ENCODE measurements around the gene CMAS.
"Not testable (repeated sequence)": the region's sequence is repeated elsewhere in the genome, so short reads cannot be mapped to it uniquely, and the experiment has no call there.

Gene CMAS

DNA sequence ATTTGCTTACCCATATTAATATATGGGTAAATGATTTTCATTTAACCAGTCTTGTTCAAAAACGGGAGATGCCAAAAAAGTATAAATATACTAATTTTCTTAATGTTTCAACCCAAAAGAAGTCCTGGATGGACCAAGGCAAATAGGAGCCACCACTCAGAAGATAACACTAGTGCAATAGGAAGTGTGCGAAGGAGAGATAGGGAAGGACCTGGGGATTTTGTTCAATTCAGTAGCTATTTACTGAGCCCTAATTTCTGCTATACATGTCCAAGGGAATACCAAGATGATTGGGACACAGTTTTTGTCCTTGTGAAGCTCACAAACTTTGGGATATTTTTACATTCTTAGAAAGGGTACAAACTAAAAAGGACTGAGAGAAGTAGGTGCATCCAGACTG is 1.5 kb downstream of the CMAS start:
- Histone ChIP-seq H3K4me3 (ENCODE audit: low read depth, low read length) (peak overlapping the region; percentile 96), H3K36me3 (ENCODE audit: insufficient read depth, low read length) (peaks cover 7% of the 10 kb centered on the region; the same call in 1 of the 2 replicates), H2AFZ (ENCODE audit: low read length, unreplicated experiment) (no peak overlapping the region), H3K27ac (ENCODE audit: low read depth, low read length) (peak overlapping the region; percentile 61; the same call in 1 of the 2 replicates), H3K79me2 (ENCODE audit: control insufficient read depth, insufficient read depth, low read length, unreplicated experiment) (peaks cover 58% of the 10 kb centered on the region), H3K4me1 (ENCODE audit: control insufficient read depth, insufficient read depth, low read length, unreplicated experiment) (peaks cover 21% of the 10 kb centered on the region), H3K27me3 (ENCODE audit: insufficient read depth, low read length) (no peaks in the 10 kb centered on the region)

DNA sequence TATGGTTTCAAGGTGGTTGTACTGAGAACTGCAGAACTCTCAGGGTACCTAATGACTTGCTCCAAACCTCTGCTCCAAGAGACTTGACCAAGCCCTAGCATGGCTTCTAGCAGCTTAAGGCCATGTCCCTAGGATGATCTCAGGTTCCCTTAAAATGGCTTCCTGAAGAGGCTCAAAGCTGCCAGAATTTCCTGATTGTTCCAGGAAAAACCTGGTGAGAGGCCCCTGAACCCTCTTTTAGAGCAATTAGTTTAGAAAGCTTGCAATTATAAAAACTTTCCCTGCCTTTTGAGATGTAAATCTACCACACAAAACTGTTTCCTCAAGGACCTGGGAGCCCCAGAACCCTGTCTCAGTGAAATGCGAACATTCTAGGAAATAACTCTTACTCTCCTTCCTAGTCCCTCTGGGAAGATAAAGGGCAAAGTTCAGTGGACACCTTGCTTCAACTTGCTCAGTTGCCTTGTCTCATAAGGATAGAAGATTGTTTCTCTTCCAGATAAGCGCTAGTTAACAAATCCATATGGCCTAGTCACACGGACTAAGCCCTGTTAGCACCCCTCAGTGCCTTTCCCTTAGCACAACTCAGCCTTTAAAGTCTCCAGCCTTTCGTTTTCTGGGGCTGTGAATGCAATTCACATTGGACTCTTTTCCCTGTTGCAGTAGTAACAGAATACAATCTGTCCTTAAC is 2.5 kb downstream of the CMAS start:
- peaks cover 16% of the 10 kb centered on the region for H3K4me1 ChIP-seq (ENCODE audit: control insufficient read depth, insufficient read depth, low read length, unreplicated experiment)
- peaks cover 60% of the 10 kb centered on the region for H3K79me2 ChIP-seq (ENCODE audit: control insufficient read depth, insufficient read depth, low read length, unreplicated experiment)
- H3K27ac ChIP-seq (ENCODE audit: low read depth, low read length): no peak overlapping the region
- H3K36me3 ChIP-seq (ENCODE audit: insufficient read depth, low read length): peaks cover 7% of the 10 kb centered on the region; the same call in 1 of the 2 replicates
- 0 out of 2 replicates have a peak overlapping the region, but pooled peaks have one; percentile 96 for H3K4me3 ChIP-seq (ENCODE audit: low read depth, low read length)
- H2AFZ ChIP-seq (ENCODE audit: low read length, unreplicated experiment): no peak overlapping the region
- H3K27me3 ChIP-seq (ENCODE audit: insufficient read depth, low read length): no peaks in the 10 kb centered on the region

DNA sequence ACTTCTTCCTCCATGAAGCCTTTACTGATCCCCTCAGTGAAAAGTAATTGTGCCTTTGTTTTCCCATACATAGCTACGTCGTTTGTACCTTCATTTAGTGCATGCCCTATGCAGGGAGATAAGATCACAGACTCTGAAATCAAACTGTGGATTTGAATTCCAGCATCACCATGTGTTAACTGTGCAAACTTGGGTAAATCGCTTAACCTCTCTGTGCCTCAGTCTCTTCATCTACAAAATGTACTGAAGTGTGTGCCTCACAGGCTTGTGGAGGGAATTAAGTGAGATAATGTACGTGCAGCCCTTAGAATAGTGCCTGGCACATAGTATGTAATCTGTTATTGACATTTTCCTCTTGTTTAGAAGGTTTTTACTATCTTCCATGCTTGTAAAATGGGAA is 4.1 kb downstream of the CMAS start:
- no peak overlapping the region for H2AFZ ChIP-seq (ENCODE audit: low read length, unreplicated experiment)
- H3K4me3 ChIP-seq (ENCODE audit: low read depth, low read length): no peak overlapping the region
- H3K79me2 ChIP-seq (ENCODE audit: control insufficient read depth, insufficient read depth, low read length, unreplicated experiment): peaks cover 60% of the 10 kb centered on the region
- H3K36me3 ChIP-seq (ENCODE audit: insufficient read depth, low read length): peaks cover 7% of the 10 kb centered on the region; the same call in 1 of the 2 replicates
- H3K27ac ChIP-seq (ENCODE audit: low read depth, low read length): no peak overlapping the region
- no peaks in the 10 kb centered on the region for H3K27me3 ChIP-seq (ENCODE audit: insufficient read depth, low read length)
- H3K4me1 ChIP-seq (ENCODE audit: control insufficient read depth, insufficient read depth, low read length, unreplicated experiment): peaks cover 16% of the 10 kb centered on the region

DNA sequence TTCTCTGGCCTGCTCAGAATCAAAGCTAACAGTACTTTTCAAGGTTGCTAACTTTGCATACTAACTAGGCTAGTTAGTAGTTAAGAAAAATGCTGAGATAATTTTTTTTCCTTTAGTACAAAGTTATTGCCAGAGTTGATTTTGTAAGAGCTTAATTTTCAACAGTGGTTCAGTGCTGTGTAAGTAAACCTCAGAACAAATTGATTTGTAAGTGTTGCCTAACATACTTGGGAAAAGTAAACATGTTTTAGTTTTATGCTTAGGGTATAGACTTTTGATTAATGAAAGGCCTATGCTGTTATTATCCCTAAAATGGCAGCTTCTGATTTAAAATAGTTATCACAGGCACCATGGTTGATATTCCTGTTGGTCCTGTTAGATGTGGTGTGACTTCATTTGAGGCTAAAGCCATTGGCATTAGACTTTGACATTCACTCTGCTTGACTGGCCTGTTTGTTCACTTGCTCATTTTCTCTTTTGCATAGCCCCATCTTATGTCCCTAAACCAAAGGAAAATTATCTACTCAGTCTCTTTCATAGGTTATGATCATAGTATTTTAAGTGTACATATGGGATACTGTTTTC is 5.2 kb downstream of the CMAS start:
- H2AFZ ChIP-seq (ENCODE audit: low read length, unreplicated experiment): no peak overlapping the region
- H3K27me3 ChIP-seq (ENCODE audit: insufficient read depth, low read length): no peaks in the 10 kb centered on the region
- peaks cover 16% of the 10 kb centered on the region for H3K4me1 ChIP-seq (ENCODE audit: control insufficient read depth, insufficient read depth, low read length, unreplicated experiment)
- H3K4me3 ChIP-seq (ENCODE audit: low read depth, low read length): no peak overlapping the region
- H3K79me2 ChIP-seq (ENCODE audit: control insufficient read depth, insufficient read depth, low read length, unreplicated experiment): peaks cover 58% of the 10 kb centered on the region
- H3K36me3 ChIP-seq (ENCODE audit: insufficient read depth, low read length): peaks cover 18% of the 10 kb centered on the region
- no peak overlapping the region for H3K27ac ChIP-seq (ENCODE audit: low read depth, low read length)

DNA sequence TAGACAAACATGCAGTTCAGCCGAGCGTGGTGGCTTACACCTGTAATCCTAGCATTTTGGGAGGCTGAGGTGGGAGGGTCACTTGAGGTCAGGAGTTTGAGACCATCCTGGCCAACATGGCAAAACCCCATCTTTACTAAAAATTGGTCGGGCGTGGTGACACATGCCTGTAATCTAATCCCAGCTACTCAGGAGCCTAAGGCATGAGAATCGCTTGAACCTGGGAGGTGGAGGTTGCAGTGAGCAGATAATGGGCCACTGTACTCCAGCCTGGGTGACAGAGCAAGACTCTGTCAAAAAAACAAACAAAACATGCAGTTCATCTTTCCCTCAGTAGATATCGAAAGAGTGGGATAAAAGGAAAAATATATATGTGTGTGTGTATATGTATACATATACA is 7.0 kb downstream of the CMAS start:
- Histone ChIP-seq H3K36me3 (ENCODE audit: insufficient read depth, low read length) (peaks cover 29% of the 10 kb centered on the region), H3K79me2 (ENCODE audit: control insufficient read depth, insufficient read depth, low read length, unreplicated experiment) (peaks cover 42% of the 10 kb centered on the region)

DNA sequence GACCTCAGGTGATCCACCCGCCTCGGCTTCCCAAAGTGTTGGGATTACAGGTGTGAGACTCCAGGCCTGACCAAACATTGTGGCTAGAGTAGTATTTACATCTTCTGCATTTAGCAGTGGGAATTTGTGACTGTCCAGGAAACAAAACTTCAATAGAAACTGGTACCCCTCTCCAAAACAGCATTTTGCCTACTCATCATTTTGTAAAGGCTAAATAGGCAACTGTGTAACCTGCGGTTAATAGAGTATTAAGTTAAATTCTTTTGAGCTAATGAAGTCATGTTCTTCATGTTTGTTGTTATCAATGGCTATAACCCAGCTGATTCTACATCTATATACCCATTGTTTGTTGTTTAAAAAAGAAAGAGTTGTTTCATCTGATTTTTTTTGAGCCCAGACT is 8.1 kb downstream of the CMAS start:
- peaks cover 32% of the 10 kb centered on the region for H3K36me3 ChIP-seq (ENCODE audit: insufficient read depth, low read length)
- no peak overlapping the region for H3K27ac ChIP-seq (ENCODE audit: low read depth, low read length)
- H2AFZ ChIP-seq (ENCODE audit: low read length, unreplicated experiment): no peak overlapping the region
- no peak overlapping the region for H3K4me3 ChIP-seq (ENCODE audit: low read depth, low read length)
- no peaks in the 10 kb centered on the region for H3K27me3 ChIP-seq (ENCODE audit: insufficient read depth, low read length)
- H3K79me2 ChIP-seq (ENCODE audit: control insufficient read depth, insufficient read depth, low read length, unreplicated experiment): peaks cover 30% of the 10 kb centered on the region
- no peaks in the 10 kb centered on the region for H3K4me1 ChIP-seq (ENCODE audit: control insufficient read depth, insufficient read depth, low read length, unreplicated experiment)

More for the DNA sequence above, 7.0 kb downstream of the CMAS start:
- H3K4me3 ChIP-seq (ENCODE audit: low read depth, low read length); H3K27ac ChIP-seq (ENCODE audit: low read depth, low read length); H3K27me3 ChIP-seq (ENCODE audit: insufficient read depth, low read length); H2AFZ ChIP-seq (ENCODE audit: low read length, unreplicated experiment); H3K4me1 ChIP-seq (ENCODE audit: control insufficient read depth, insufficient read depth, low read length, unreplicated experiment): not testable (repeated sequence)

DNA sequence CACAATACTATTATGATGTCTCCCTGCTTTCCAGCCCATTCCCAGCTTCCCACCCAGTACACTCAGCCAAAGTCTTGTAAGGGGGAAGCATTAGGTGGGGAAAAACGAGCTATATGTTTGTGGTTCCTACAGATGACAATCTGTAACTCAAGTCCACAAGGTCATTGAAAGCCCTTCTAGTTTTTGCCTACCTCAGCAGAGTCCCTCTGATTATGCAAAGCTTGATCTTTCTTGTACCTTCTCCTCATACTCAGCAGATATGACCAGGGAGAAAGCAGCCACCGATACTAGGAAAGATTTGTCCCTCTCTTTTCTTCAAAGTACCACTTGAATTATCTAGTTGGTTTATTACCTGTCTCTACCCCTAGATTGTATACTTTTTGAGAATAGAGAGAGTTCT is 10.6 kb downstream of the CMAS start:
- Histone ChIP-seq H3K79me2 (ENCODE audit: control insufficient read depth, insufficient read depth, low read length, unreplicated experiment) (peaks cover 9% of the 10 kb centered on the region), H3K27ac (ENCODE audit: low read depth, low read length) (no peak overlapping the region), H3K4me3 (ENCODE audit: low read depth, low read length) (no peak overlapping the region), H3K27me3 (ENCODE audit: insufficient read depth, low read length) (no peaks in the 10 kb centered on the region), H3K4me1 (ENCODE audit: control insufficient read depth, insufficient read depth, low read length, unreplicated experiment) (no peaks in the 10 kb centered on the region), H3K36me3 (ENCODE audit: insufficient read depth, low read length) (peaks cover 41% of the 10 kb centered on the region), H2AFZ (ENCODE audit: low read length, unreplicated experiment) (no peak overlapping the region)

DNA sequence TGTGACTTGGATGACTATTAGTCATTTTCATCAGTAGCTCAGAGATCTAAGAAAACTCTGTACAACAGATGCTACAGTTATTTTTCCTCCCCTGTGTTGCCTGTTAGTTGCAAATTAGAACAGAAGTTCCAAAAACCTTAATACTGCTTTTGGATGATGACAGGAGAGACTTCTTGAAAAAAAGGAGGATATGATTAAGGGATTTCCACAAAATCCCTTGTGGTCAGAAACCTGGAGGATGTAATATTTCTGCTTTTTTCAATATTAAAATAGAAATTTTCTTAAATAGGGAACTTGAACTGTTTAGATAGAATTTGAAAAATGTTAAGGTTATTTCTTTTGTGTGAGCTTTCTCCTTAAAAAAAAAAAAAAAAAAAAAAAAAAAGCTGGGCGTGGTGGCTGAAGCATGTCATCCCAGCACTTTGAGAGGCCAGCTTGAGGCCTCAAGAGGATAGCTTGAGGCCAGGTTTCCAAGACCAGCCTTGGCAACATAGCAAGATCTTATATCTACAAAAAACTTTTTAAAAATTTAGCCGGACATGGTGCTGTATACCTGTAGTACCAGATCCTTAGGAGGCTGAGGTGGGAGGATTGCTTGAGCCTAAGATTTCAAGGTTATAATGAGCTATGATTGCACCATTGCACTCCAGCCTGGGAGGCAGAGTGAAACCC is 14.1 kb downstream of the CMAS start:
- H3K36me3 ChIP-seq (ENCODE audit: insufficient read depth, low read length): peaks cover 62% of the 10 kb centered on the region

DNA sequence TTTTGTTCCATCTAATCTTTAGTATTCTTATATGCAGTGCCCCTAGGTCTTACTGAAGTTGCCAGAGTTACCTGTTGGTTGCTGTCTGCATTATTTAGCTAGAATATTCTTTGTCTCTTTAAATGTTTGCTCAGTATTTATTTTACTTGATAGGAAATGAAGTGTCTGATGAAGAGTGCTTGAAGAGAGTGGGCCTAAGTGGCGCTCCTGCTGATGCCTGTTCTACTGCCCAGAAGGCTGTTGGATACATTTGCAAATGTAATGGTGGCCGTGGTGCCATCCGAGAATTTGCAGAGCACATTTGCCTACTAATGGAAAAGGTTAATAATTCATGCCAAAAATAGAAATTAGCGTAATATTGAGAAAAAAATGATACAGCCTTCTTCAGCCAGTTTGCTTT is 18.9 kb downstream of the CMAS start:
- Histone ChIP-seq H3K79me2 (ENCODE audit: control insufficient read depth, insufficient read depth, low read length, unreplicated experiment) (no peaks in the 10 kb centered on the region), H2AFZ (ENCODE audit: low read length, unreplicated experiment) (no peak overlapping the region), H3K4me3 (ENCODE audit: low read depth, low read length) (no peak overlapping the region), H3K4me1 (ENCODE audit: control insufficient read depth, insufficient read depth, low read length, unreplicated experiment) (no peaks in the 10 kb centered on the region), H3K27ac (ENCODE audit: low read depth, low read length) (no peak overlapping the region), H3K27me3 (ENCODE audit: insufficient read depth, low read length) (no peaks in the 10 kb centered on the region), H3K36me3 (ENCODE audit: insufficient read depth, low read length) (peaks cover 31% of the 10 kb centered on the region)

More for the DNA sequence above, 14.1 kb downstream of the CMAS start:
- Histone ChIP-seq H3K4me1 (ENCODE audit: control insufficient read depth, insufficient read depth, low read length, unreplicated experiment) (no peaks in the 10 kb centered on the region), H3K79me2 (ENCODE audit: control insufficient read depth, insufficient read depth, low read length, unreplicated experiment) (no peaks in the 10 kb centered on the region), H3K27ac (ENCODE audit: low read depth, low read length) (no peak overlapping the region), H3K4me3 (ENCODE audit: low read depth, low read length) (no peak overlapping the region), H3K27me3 (ENCODE audit: insufficient read depth, low read length) (no peaks in the 10 kb centered on the region), H2AFZ (ENCODE audit: low read length, unreplicated experiment) (no peak overlapping the region)

DNA sequence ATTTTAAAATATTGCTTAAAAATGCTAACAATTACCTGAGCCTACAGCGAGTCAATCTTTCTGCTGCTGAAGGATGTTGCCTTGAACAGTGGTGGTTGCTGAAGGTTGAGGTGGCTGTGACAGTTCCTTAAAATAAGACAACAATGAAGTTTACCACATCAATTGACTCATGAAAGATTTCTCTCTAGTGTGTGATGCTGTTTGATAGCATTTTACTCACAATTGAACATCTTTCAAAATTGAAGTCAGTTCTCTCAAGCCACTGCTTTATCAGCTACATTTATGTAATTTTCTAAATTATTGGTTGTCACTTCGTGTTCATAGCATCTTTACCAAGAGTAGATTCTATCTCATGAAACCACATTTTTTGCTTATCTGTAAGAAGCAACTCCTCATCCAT is 20.3 kb downstream of the CMAS start:
- Histone ChIP-seq H3K27ac (ENCODE audit: low read depth, low read length) (no peak overlapping the region), H3K4me3 (ENCODE audit: low read depth, low read length) (no peak overlapping the region), H3K79me2 (ENCODE audit: control insufficient read depth, insufficient read depth, low read length, unreplicated experiment) (no peaks in the 10 kb centered on the region), H3K36me3 (ENCODE audit: insufficient read depth, low read length) (peaks cover 26% of the 10 kb centered on the region), H3K4me1 (ENCODE audit: control insufficient read depth, insufficient read depth, low read length, unreplicated experiment) (no peaks in the 10 kb centered on the region), H3K27me3 (ENCODE audit: insufficient read depth, low read length) (no peaks in the 10 kb centered on the region), H2AFZ (ENCODE audit: low read length, unreplicated experiment) (no peak overlapping the region)

DNA sequence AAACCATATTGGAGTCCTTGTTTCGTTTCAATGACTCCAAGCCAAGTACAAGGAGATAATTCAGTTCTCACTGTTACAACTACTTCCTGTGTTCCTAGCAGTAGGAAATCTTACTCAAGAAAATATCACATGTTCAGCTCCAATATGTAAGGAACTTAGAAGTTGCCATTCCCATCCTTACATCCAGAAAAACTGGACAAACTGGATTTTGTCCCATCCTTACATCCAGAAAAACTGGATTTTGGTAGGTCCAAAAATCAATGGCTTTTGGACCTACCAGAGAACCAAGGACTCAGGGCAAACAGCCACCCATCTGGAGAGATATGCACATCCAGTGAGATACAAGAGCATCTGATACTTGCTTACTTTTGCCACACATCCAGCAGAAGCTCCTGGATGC is 23.8 kb downstream of the CMAS start:
- Histone ChIP-seq H3K27ac (ENCODE audit: low read depth, low read length) (no peak overlapping the region), H3K79me2 (ENCODE audit: control insufficient read depth, insufficient read depth, low read length, unreplicated experiment) (no peaks in the 10 kb centered on the region), H2AFZ (ENCODE audit: low read length, unreplicated experiment) (no peak overlapping the region), H3K4me3 (ENCODE audit: low read depth, low read length) (no peak overlapping the region), H3K36me3 (ENCODE audit: insufficient read depth, low read length) (peaks cover 5% of the 10 kb centered on the region), H3K4me1 (ENCODE audit: control insufficient read depth, insufficient read depth, low read length, unreplicated experiment) (no peaks in the 10 kb centered on the region), H3K27me3 (ENCODE audit: insufficient read depth, low read length) (no peaks in the 10 kb centered on the region)
